ENCODE results near the gene JMJD6.
"Not testable (repeated sequence)": the region's sequence is repeated elsewhere in the genome, so short reads cannot be mapped to it uniquely, and the experiment has no call there.

The JMJD6 gene

DNA sequence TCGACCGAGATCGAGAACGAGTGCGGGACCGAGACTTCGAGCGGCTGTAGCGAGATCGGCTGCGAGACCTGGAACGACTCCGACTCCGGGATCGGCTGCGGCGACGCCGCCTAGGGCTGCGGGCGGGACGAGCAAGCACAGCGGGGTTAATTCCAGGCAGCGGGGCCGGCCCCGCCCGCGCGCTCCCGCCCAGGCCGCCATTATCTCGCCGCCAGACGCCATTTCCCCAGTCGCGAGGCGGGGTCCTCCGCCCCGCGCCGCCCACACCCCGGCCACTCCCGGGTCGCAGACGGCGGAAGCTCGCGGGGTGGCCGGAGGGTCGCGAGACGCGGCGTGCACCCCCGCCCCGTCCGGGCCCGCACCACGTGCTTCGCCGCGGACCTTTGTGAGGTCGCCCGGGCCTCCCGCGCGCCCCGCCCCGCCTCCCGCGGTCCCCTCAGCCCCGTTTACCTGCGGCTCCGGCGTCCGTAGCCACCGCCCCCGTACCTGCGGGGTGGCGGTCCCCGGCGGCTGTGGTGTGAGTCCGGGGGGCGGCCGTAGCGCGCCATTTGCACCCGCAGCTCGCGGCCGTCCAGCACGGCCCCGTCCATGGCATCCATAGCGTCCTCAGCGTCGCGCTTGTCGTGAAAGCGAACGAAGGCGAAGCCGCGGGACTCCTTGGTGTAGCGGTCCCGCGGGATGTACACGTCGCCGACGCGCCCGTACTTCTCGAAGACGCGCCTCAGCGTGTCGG, 10.1 kb upstream of the JMJD6 start:
- peak; percentile 87 for DNase-seq (ENCODE audit: low spot score)

DNA sequence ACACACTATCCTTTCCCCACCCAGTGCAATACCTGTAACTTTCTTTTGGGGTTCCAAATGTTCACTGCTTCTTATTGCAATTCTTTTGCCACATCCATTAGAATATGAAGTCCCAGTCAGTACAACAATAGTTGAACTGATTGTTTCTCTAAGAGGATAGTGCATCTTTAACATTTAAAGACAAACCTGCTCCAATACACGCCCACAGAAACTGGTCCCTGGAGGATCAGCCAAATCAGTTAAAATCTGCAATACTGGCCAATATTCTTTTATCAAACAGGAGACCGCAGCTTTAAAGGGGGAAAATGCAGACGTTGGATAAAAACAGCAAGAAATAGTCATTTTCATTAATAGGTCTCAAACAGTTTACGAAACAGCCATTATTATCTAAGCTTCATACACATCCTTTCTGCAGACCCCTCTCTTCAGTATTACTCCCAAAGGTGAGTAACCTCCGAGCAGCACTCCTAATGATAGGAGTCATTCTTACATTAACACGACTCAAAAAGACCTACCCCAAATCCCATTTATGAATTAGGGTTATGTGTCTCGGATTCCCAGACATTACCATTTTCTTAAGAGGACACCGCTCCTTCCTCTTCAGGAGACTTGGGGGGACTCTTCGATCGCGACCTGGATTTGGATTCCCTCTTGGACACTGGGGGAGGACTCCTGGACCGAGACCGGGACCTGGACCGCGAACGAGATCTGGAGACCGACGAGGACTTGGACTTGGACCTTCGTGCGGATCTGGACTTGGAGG, 9.4 kb upstream of the JMJD6 start:
- DNase-seq (ENCODE audit: low spot score), result no peak

DNA sequence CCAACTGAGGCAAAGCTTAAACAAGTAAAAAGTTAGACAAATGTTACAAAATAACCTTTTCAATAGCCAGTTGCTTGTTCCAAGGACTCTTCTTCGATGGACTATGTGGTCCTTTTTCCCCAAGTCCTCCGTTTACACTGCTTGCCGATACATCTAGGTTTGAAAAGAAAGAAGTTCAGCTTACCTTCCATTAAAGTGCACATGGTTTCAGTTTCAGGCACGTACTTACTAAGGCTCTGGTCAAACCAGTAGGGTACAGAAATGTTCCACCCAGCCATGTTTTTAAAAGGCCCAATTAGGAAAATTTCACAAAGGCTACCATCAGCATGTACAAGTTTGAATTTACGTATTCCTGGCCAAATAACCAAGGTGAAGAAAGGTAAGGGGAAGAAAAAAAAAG, 8.6 kb upstream of the JMJD6 start:
- no peak for DNase-seq (ENCODE audit: low spot score)

DNA sequence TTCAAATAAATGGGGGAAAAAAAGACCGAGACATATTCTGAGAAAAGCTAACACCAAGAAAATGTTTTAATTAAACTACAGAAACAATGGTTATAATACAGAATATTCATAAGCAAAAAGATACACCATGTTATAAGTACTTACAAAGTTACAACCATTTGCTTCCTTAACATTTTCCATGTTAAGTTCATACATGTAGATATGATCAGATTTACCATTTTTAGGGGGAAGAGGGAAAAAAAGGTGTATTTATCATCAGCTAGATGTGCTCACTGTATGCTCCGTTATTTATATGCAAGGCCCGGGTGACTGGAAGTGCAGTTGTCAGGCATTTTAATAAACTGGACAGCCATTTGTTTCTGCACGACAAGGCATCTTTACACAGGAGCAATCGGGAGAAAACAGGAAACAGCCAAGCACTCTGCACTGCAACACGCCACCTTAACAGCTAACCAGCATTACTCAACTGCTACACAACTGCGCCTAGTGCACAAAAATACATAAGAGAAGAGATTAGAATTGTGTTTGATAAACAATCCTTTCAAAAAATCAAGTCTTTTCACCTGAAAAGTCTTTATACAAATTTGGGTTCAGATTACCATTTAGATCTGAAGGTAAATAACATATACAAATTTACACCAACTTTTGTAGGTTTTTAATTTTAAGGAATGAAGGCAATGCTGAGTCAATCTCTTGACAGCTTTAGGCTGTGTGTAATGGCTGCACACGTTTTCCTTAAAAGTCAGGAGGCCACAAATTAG, 7.9 kb upstream of the JMJD6 start:
- no peak for DNase-seq (ENCODE audit: low spot score)

DNA sequence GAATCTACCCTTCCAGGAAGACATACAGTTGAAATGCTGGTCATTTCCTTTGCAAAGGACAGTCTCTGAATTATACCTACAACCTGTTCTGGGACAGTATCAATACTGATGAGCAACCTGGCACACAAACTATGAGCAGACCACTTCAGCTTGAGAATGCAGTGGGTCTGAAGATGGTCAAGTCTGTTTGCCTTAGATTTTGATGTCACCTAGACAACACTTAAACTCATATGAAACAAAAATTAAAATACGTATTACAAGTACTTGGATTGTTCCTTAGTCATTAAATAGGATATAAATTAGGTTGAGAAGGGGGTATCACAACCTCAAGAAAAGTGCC, 7.2 kb upstream of the JMJD6 start:
- no peak for DNase-seq (ENCODE audit: low spot score)

DNA sequence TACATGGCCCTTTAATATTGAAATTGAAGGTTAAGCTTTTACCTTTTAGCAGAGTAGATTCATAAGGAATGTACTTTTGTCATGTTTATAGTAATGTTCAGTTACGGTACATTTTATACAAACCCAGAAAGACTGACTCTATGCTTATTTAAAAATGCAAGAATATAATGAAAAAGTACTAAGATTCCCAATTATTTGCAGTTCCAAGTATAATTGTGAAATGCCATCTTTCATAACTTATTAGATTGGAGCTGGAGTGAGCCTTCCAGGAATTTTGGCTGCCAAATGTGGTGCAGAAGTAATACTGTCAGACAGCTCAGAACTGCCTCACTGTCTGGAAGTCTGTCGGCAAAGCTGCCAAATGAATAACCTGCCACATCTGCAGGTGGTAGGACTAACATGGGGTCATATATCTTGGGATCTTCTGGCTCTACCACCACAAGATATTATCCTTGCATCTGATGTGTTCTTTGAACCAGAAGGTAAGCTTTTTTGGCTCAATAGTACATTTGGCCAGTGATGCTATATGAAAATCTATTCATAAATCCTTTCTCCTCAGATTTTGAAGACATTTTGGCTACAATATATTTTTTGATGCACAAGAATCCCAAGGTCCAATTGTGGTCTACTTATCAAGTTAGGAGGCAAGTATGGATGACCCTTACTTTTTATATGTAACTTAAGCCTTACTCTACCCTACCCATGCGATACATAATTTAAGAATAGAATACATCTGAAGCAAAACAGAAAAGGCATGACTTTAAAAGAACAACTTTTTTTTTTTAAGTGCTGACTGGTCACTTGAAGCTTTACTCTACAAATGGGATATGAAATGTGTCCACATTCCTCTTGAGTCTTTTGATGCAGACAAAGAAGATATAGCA, 6.6 kb upstream of the JMJD6 start:
- no peak for DNase-seq (ENCODE audit: low spot score)

DNA sequence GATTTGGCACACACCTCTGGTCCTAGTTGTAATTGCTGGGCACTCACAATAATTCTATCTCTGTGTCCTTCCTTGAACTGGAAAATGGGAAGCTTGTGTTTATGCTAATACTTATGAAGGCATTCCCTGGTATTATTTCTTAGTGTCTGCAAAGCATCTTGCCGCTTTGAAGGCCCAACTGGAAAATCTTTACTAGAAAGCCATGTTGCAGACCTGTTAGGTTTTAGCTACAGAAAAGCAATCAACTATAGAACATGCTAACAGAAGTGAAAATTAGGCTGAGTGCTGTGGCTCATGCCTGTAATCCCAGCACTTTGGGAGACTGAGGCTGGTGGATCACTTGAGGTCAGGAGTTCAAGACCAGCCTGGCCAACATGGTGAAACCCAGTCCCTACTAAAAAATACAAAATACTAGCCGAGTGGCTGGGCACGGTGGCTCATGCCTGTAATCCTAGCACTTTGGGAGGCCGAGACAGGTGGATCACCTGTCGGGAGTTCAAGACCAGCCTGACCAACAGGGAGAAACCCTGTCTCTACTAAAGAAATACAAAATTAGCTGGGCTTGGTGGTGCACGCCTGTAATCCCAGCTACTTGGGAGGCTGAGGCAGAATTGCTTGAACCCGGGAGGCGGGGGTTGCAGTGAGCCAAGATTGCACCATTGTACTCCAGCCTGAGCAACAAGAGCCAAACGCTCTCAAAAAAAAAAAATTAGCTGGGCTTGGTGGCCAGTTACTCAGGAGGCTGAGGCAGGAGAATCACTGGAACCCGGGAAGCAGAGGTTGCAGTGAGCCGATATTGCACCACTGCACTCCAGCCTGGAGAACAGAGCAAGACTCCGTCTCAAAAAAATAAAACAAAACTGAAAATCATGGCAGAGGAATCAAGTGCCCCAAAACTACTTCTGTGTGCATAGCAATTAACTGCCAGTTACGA, 5.7 kb upstream of the JMJD6 start:
- DNase-seq (ENCODE audit: low spot score), result not testable (repeated sequence)

DNA sequence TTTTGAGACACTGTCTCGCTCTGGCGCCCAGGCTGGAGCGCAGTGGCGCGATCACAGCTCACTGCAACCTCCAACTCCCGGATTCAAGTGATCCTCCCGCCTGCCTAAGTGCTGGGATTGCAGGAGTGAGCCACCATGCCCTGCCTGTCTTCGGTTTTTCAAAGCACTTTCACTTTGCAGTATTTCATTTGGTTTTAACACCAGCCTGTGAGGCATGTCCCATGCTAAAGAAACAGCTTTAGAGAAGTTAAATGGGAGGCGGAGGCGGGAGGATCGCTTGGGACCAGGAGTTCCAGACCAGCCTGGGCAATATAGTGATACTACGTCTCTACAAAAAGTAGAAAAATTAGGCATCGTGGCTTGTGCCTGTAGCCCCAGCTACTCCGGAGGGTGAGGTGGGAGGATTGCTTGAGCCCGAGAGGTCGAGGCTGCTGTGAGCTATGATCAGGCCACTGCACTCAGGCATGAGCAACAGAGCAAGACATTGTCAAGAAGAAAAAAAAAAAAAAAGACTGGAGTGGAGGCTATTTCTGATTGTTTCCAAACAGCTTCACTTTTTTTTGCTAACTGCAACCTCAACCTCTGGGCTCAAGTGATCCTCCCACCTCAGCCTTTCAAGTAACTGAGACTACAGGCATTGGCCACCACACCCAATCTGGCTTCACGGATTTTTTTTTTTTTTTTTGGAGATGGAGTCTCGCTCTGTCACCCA, 1.5 kb upstream of the JMJD6 start:
- no peak for DNase-seq (ENCODE audit: low spot score)

DNA sequence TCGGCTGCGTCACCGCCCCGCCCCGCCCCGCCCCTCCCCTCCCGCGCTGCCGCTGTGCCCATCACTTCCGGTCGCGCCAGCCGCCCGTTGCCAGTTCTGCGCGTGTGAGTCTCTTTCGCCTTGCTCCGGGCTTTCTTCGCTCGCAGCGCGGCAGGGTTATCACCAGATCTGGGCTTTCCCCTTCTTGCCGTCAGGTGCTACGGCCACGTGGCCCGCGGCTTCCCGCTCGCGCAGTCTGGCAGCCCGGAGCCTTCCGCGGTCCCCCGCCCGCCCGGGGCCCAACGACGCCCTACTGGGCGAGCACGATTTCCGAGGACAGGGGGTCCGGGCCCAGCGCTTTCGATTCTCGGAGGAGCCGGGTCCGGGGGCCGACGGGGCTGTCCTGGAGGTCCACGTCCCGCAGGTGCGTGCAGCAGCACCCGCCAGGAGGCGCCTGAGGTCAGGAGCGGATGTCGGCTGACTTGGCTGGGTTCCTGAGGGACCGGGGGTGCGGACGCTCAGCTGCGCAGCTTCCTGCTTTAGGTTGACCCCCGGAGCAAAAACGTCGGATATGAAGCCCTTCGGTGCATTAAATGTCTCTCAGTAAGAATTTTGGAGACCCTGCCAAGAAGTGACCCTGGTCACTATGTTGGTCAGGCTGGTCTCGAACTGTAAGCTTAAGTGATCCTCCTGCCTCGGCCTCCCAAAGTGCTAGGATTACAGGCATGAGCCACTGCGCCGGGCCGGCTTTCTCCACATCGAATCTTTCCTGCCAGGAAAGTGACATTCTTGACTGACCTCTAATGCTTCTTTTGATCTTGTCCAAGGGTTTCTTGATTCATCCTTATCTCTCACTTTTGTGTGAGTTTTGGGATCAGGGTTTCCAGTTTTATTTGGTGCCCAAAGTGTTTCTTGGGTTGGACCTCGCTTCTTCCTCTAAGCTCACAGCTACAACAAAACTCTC, 641 bp upstream of the JMJD6 start, which contains the start of gene METTL23:
Gene METTL23, plus strand, starts transcription at position 64 of the 943 bp plus-strand sequence. CDS start 2,872 bp downstream, outside the sequence.
- DNase-seq (ENCODE audit: low spot score), result peak; percentile 90

DNA sequence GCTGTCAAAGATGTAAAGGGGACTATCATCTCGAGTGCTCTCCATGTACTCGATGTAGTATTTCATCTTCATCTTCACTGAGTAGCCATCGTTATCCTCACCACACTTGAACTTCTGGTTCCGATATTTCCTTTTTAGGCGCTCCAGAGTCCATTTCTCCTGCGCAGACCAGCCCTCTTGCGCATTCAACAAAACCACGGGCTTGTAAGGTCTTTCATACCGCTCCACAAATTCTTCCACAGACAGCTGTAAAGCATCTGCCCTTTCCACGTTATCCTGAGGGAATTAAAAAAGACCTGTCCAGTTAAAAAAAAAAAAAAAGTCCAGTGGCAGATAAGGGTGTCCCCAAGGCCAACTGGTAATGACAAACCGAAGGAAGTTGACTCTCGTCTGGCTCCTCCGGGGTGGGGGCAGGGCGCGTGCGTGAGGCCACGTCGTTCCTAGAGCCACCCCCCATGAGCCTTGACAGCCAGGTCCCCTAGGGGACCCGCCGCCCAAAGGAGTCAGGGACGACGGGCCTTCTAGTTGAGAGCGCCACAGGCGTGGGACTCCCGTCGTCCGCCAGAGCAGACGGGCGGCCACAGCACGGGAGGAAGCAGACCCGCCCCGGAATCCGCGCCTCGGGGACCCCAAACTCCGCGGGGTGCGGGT, 701 bp downstream of the JMJD6 start:
- peak; percentile 85 for DNase-seq (ENCODE audit: low spot score)

DNA sequence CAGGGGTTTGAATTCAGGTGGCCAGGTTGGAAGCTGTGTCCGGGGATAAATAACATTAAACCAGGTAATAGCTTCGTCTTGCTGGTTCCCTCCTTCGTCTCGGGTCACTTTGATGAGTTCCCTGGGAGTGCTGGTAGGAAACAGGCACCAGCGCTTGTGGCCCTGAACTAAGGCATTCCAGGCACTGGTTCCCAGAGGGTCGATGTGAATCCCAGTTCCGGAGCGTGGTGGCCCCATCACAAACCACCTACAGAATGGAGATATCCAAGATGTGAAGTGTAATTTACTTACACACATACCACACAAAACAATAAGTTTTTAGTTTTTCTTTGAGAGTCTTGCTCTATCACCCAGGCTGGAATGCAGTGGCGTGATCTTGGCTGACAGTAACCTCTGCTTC, 2.6 kb downstream of the JMJD6 start:
- DNase-seq (ENCODE audit: low spot score), result no peak

DNA sequence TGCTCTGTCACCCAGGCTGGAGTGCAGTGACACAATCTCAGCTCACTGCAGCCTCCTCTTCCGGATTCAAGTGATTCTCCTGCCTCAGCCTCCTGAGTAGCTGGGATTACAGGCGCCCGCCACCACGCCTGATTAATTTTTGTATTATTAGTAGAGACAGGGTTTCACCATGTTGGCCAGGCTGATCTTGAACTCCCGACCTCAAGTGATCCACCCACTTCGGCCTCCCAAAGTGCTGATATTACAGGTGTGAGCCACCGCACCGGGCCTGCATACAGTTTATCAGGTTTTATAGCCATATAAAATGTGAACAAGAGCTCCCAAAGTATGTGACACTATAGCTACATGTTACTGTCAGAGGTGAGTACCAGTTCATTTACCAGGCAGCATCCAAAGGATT, 3.4 kb downstream of the JMJD6 start:
- not testable (repeated sequence) for DNase-seq (ENCODE audit: low spot score)

DNA sequence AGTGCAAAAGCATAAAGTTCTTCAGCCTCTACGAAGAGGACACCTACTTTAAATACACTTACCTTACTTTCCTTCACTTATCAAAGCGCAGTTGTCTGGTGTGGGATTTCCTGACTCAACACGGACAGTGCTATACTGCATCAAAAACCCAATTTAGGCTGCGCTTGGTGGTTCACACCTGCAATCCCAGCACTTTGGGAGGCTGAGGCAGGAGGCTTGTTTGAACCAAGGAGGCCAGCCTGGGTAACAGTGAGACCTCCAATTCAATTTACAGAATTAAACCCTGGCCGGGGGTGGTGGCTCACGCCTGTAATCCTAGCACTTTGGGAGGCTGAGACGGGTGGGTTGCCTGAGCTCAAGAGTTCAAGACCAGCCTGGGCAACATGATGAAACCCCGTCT, 4.1 kb downstream of the JMJD6 start:
- no peak for DNase-seq (ENCODE audit: low spot score)

DNA sequence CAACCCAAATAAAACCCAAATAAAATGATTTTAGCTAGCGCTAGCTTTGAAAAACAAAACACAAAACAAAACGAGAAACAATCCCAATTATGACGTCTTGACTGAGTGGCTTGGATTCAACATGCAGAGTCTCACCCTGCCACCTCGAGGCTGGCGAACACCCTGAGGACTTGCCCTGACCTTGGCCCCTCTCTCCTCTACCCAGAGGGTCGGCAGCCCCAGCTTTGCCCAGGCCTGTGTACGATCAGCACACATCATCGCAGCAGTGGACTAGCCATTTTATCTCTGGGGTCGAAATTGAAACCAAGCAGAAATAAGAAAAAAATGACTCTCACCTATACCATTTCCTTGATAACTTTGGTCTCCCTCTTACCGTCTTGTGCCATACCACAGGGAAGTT, 4.9 kb downstream of the JMJD6 start:
- DNase-seq (ENCODE audit: low spot score), result no peak

DNA sequence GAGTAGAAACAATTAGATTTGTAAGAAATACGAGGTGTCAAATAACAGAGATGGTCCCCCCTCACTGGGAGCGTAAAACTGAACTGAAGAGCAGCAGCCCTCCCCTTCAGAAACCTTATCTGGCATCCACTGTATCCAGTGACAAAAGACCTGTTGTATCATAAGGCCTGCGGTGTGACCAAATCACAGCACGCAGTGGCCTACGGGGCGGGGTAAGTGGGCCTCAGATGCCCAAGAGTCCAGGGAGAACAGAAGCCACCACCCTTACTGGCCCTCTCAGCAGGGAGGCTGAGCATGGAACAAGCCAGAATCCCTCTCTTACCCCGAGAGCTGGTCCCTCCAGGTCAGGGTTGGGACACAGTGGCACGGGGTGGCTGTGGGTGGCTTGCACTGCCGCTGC, 5.5 kb downstream of the JMJD6 start:
- no peak for DNase-seq (ENCODE audit: low spot score)

DNA sequence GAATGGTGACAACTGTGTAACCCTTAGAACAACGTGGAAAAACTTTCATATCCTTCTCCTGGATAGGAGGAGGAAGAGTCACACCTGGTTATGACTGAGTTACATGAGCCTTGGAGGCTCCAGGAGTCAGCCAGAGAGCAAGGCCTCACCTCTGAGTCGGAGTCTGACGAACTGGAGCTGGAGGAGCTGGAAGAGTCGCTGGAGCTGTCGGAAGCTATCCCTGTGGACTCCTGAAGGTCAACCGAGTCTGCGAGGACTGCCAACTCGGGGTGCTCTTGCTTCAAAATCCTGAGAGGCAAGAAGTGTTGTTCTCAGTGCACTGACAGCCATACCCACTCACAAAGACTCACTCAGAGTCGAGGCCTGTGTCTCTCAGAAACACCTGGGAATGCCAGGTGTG, 6.2 kb downstream of the JMJD6 start:
- DNase-seq (ENCODE audit: low spot score), result no peak

DNA sequence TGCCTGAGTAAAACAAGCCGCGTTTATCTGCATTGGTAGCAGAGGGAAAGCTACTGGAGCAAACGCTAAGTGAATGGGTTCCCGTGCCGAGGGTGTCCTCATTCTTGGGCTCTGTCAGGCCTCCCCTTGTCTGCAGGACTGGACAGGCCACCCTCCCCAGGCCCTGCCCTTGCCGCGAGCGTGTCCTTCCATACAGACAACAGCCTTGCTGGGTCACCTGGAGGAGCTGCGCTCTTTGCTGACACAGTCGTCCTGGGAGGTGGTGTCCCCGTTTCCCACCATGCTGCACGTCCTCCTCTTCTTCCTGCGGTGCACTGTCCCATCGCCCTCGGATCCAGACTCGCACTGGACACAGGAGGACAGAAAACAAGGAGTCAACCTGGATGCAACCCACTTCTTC, 7.9 kb downstream of the JMJD6 start:
- no peak for DNase-seq (ENCODE audit: low spot score)

DNA sequence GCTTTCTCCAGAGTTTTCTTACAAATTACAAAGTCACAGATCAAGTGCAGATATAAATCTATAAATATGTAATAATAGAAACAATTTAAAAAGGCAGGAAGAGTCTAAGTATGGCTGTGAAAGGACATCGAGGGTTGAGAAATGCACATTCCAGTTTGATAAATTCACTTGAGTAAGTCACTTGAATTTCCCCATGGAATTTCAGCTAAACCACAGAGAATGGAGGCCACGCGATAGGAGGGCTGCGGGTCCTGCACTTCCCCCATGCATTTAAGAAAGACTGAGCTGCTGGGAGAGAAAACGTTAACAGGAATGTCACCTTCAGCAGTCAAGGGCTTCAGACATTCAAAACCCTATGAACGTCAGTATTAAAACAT, 9.6 kb downstream of the JMJD6 start:
- no peak for DNase-seq (ENCODE audit: low spot score)

All from D341Med (cell line).